Limb (tissue), 2 donors: Measurements from ENCODE around the gene RSPH1.
A peak's percentile ranks its signal among the peaks of the same experiment; 100 is the strongest.

Experiments used
- DNase-seq, 2 donors: peaks; one replicate each; pipeline ENCODE4 v3.0.0-alpha.2; 2016; ENCODE audit errors: extremely low spot score in 2 of 2

RSPH1 gene

GRCh38 chr21:42532466-42533181 lies 36.6 kb upstream of the RSPH1 start:
- DNase-seq = peak in 1 of 2 donors; percentile 56

DNA sequence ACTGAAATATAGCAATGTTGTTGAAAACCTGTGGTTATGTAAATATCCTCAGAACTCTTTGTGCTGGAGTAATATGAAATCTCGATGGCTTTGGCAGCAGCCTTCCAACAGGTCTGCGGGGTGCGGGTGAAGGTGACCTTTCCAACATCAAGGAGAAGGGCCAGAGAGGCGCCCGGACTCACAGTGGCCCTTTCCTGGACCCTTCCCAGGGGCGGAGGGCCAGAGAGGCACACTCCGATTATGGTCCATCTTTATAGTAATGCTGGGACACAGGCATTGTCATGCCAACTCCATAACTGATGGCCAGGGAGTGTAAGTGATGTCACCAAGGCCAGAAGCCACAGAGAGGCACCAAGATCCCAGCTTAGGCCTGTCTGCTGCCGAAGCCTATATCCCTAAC lies 35.7 kb upstream of the RSPH1 start:
- no peak for DNase-seq

DNA sequence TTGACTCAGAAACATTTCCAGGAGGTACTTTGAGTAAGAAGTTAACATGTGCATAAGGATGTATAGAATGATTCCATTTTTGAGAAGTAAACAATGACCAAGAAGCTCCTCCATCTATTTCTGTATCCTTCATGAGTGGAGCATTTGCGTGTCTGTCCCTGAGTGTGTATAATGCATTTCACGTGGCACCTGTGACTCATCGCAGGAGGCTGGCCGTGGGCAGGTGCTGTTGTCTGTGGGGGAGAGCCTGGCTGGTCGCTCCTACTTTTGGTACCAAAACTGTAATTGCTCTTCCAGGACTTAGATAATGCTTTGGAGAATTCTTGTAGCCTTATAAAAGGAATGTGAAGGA lies 34.1 kb upstream of the RSPH1 start:
- DNase-seq = no peak

DNA sequence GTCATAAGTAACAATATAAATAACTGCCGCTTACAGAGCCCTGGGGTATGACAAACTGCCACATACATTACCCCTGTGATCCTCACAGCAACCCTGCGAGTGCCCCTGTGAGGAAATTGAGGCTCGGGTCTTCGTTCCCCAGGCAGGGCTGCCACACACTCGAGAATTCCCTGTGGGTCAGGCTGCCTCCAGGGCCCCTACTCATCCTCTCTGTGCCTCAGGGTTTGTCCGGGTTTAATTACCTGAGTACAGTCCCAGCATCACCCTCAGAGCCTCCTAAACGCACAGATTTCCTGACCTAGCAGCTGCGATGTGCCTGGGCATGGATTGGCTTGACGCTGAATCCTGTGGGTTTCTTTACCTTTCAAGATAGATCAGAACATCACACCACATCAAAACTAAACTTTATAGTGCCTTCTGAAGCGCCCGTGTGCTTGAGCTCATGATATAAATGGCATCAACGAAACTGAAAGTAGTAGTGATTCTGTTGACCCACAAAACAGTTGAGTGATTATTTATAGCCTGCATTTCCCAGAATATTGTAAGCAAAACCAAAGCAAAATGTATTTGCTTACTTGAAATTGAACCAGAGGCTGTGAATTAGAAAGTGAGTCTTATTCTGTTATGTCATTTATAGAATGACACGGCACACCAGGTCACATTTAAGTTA lies 31.6 kb upstream of the RSPH1 start:
- DNase-seq = no peak

DNA sequence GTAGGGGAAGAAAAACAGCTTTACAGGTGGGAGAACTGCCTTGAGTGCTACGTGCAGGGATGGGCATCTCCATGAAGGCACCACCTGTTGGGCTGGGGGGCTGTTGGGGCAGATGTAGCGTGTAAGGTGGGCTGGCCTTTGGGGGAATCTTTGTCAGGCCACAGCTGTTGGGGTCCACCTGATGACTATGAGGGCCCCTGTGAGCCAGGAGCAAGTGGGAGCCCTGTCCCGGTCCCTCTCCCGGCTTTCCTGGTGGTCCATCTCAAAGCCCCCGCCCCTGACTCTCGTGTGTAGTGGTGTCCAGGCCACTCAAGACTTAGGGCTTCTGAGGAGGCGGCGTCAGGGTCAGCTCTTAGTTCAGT lies 31.1 kb upstream of the RSPH1 start:
- DNase-seq = no peak

DNA sequence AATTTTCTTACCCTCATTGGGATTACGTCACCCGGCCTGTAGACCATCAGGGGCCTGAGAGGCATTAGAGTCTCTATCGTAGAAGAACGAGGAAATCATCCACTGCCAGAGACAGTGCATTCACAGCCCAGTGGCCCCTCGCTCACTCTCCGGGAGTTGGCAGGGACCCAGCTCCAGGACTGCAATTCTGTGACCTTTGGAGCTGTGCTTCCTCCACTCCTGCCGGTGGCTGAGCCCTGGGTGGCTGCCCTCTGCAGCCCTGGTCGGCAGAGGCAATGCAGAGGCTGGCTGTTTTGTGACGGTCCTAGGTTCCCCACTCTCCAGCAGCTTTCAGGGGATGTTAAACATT lies 30.3 kb upstream of the RSPH1 start:
- no peak for DNase-seq

- DNase-seq = no peak
These were observed 29.8 kb upstream of the RSPH1 start for GRCh38 chr21:42525676-42526378.

DNA sequence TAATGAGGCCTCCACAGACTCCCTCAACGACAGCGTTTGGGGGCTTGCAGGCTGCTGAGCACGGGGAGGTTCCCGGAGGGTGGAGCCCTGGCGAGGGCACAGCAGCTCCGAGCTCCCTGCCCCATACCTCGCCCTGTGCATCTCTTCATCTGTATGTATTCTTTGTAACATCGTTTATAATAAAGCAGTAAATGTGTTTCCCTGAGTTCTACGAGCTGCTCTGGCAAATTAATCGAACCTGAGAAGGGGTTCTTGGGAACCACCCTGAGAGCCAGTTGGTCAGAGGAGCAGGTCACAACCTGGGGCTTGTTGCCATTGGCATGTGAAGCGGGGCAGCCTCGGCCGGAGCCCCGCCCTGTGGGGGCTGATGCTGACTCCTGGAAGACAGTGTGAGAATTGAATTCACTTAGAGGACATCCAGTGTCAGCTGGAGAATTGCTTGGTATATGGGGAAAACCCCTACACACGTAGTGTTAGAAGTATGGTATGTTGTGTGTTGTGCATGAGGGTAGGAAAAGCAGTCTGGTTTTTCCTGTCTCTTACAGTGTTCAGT lies 29.1 kb upstream of the RSPH1 start:
- peak in 1 of 2 donors; percentile 60 for DNase-seq

- DNase-seq = peak; percentile 49 to 75
These were observed 28.5 kb upstream of the RSPH1 start for GRCh38 chr21:42524341-42525028.

GRCh38 chr21:42523941-42524340 lies 27.9 kb upstream of the RSPH1 start:
- no peak for DNase-seq

- no peak for DNase-seq
These were observed 27.2 kb upstream of the RSPH1 start for GRCh38 chr21:42523211-42523610.

DNA sequence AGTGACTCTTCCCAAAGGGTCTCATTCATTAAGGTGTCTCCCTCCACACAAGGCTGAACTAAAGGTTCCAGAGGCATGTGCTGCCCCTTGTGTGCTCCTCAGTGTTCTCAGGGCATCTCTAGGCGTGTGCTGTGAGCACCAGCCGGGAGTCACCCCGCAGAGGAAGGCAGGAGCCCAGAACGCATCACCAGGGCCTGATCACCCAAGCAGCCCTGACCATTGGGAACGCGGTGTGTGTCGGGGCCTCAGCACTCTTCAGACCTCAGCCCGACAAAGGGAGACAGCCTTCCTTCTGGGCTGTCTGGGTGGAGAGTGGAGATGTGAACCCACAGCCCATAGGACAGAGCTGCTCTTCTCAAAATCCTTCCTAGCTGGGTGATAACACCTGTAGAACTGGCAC lies 26.7 kb upstream of the RSPH1 start:
- DNase-seq = no peak

DNA sequence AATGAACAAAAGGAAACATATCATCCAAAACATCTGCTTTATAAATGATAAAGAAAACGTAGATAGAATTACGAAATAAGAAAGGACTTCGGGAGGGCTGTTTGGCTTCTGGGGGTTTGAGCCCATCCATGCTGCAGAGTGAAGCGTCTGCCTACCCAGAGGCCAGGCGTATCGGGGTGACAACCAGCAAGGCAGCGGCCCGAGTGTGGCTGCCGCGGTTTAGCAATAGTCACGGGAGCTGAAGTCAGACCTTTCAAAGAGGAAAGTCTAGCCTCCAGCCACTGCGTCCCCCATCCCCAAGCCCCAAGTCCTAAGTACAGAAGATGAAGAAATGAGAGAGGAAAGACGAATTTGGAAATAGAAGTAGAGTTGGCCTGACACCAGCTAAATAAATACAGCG lies 26.2 kb upstream of the RSPH1 start:
- DNase-seq = no peak

GRCh38 chr21:42521805-42522204 lies 25.8 kb upstream of the RSPH1 start:
- no peak for DNase-seq

DNA sequence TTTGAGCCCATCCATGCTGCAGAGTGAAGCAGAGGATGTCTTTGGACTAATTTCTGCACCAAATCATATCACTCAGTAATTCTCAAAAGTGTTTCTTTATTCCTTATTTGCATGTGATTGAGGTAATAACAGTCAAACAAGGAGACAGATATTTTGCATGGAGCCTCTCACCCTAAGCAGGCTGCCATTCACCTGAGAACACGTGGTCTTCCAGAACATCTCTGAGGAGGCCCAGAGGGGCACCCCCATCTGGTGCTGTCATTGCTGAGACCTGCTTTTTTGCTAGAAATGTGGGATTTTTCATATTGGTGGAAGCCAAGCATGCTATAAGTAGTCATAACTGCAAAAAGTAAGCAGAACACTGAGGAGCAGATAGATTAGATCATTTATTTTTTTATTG lies 25.4 kb upstream of the RSPH1 start:
- DNase-seq = no peak

- DNase-seq = no peak
These were observed 24.7 kb upstream of the RSPH1 start for GRCh38 chr21:42520628-42521253.

DNA sequence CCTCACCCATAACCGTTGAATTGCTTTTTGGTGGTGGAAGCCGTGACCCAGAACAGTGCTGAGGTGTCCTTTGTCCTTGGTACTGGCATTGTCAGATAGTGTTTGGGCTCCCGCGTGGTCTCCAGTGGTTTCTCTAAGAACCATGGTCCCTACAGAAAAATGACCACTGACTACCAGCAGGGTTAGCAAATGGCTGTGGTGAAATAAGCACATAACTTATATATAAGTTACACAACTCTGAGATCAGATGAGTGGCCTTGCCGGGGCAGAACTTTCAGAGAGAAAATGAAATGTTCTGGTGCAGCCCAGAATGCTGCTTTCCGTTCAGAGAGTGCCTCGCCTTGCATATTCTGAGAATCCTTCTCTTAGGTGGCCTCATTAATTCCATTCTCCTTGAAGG lies 22.6 kb upstream of the RSPH1 start:
- no peak for DNase-seq

DNA sequence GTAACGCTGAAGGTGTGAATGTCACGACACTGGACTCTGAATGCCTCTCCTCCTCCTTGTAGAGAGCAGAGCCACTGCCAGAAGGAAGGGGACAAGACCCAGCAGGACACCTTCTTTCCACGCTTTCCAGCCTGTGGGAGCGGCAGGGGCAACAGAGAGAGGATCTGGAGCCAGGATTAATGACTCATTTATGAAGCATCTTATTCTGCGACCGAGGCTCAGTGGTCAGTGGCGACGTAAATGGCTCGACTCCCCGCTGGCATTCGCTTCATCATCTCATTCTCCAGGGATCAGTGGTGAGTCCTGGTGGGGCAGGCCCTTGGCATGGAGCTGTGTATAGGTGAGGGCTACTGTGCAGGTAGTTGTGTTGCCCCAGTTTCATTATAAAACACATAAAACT lies 22.2 kb upstream of the RSPH1 start:
- no peak for DNase-seq

DNA sequence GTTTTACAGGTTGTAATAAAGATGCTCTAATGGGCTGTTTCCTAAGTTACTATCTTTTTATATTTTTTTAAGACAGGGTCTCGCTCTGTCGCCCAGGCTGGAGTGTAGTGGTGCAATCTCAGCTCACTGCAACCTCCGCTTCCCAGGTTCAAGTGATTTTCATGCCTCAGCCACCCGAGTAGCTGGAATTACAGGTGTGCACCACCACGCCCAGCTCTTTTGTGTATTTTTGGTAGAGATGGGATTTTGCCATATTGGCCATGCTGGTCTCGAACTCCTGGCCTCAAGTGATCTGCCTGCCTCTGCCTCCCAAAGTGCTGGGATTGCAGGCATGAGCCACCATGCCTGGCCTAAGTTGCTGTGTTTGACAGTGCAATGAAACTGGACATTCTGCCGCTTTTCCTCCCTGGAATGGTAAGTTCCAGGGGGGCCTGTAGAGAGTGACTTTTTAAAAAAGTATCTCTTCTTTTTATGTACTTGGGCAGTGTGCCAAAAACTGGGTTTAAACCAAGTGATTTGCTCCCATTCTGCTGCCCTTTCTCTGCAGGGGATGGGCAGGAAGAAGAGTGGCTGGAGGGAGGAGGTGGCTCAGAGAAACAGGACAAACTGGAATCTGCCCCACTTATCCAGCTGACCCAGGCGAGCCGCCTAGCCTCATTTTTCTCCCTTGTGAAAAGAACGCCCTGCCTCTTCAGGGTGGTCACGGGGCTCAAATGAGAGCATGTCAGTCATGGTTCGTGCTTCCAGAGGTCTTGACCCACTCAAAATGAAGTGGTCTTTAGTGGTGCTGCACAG lies 19.9 kb upstream of the RSPH1 start:
- DNase-seq = peak in 1 of 2 donors; percentile 29

DNA sequence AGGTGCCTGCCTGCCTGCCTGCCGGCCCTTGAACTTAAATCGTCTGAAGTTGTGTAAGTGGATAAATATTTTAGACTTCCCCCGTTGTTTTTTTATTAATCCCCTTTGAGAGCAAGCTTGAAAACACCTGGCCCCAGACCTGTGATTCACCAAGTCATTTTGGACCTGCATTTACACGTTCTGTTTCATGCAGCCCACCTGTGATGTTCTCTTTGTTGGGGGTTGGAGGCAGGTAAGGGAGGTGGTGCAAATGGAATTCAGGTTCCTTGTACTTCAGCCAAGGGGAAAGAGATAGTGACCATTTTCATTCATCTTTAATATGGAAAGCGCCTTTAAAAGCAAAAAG lies 18.8 kb upstream of the RSPH1 start:
- no peak for DNase-seq
